Lung (tissue), 12 donors: ENCODE measurements around the gene LINS1. TPM values are rescaled to one million over a fixed set of nuclear protein-coding genes. Genes with fewer than 3 reads are reported as not detected.

Source experiments
- ATAC-seq: fragments of 200-7000 bp; cut with Tn5 transposase; one replicate; pipeline ENCODE4 v1.9.1; 2020; ENCODE audit warnings: moderate number of reproducible peaks; ENCODE audit not compliant: insufficient read depth, low FRiP score
- DNase-seq, 3 donors: peaks; one replicate each; pipeline ENCODE4 v3.0.0-alpha.2; 2013 to 2017
- H3K27ac ChIP-seq, 2 donors: one replicate each; pipeline ENCODE4 v1.5.1; 2013; ENCODE audit warnings: mild to moderate bottlenecking in 2 of 2, moderate library complexity in 2 of 2, control low read depth in 1 of 2, inconsistent platforms in 1 of 2, low read depth in 1 of 2, low read length in 1 of 2
- H3K27me3 ChIP-seq, 3 donors: one replicate each; pipeline ENCODE4 v1.5.1; 2013; ENCODE audit warnings: low read length in 2 of 3; ENCODE audit not compliant: control insufficient read depth in 3 of 3, insufficient read depth in 3 of 3
- H3K36me3 ChIP-seq, 4 donors: one replicate each; pipeline ENCODE4 v1.5.1; 2013; ENCODE audit warnings: low read length in 4 of 4, mild to moderate bottlenecking in 1 of 4, moderate library complexity in 1 of 4; ENCODE audit not compliant: control insufficient read depth in 4 of 4, insufficient read depth in 4 of 4
- H3K4me1 ChIP-seq, 5 donors: one replicate each; pipeline ENCODE4 v1.5.1; 2013; ENCODE audit warnings: low read length in 5 of 5, mild to moderate bottlenecking in 2 of 5, moderate library complexity in 1 of 5; ENCODE audit not compliant: control insufficient read depth in 5 of 5, insufficient read depth in 5 of 5
- H3K4me3 ChIP-seq: one replicate; pipeline ENCODE4 v1.5.1; 2013; ENCODE audit warnings: mild to moderate bottlenecking, control low read depth, moderate library complexity
- H3K9ac ChIP-seq, 2 donors: one replicate each; pipeline ENCODE4 v1.5.1; 2013; ENCODE audit warnings: low read length in 2 of 2, control low read depth in 1 of 2; ENCODE audit not compliant: insufficient read depth in 1 of 2
- H3K9me3 ChIP-seq, 4 donors: one replicate each; pipeline ENCODE4 v1.5.1; 2013; ENCODE audit warnings: low read length in 3 of 4, mild to moderate bottlenecking in 1 of 4, moderate library complexity in 1 of 4; ENCODE audit not compliant: control insufficient read depth in 4 of 4, insufficient read depth in 3 of 4
- CTCF ChIP-seq: IDR thresholded peaks from 2 replicates; pipeline ENCODE4 v1.5.1; 2012; ENCODE audit warnings: mild to moderate bottlenecking; ENCODE audit errors: control extremely low read depth, extremely low read depth
- WGBS, 2 donors: extraction: QIAGEN DNeasy Blood & Tissue Kit; methylation state at CpG; one replicate each; pipeline ENCODE4 v1.1.7; 2013; 5-methylcytosine and 5-hydroxymethylcytosine counted together
- polyA plus RNA-seq, 2 donors: library from polyadenylated mRNA; stranded (reverse); fragments of 200-250 nt; gene quantifications; one replicate each; pipeline ENCODE4 v1.2.1, GENCODE V29; 2013
- total RNA-seq, 2 donors: library from RNA; depleted of rRNA in 1 of 2; stranded (reverse); fragments of >200 nt in 1 of 2; gene quantifications; one replicate each; pipeline ENCODE4 v1.2.1, GENCODE V29; 2014 to 2021
- donor health status: control.
- donor health status: control.
- donor health status: Bipolar disorder and iron deficiency.
- donor health status: healthy.
- donor health status: DM: yes; HTN: yes; CAD: no.

LINS1 gene
- total and polyA plus RNA-seq, 4 donors = 8.0 to 24.1 (median 11.9) TPM

DNA sequence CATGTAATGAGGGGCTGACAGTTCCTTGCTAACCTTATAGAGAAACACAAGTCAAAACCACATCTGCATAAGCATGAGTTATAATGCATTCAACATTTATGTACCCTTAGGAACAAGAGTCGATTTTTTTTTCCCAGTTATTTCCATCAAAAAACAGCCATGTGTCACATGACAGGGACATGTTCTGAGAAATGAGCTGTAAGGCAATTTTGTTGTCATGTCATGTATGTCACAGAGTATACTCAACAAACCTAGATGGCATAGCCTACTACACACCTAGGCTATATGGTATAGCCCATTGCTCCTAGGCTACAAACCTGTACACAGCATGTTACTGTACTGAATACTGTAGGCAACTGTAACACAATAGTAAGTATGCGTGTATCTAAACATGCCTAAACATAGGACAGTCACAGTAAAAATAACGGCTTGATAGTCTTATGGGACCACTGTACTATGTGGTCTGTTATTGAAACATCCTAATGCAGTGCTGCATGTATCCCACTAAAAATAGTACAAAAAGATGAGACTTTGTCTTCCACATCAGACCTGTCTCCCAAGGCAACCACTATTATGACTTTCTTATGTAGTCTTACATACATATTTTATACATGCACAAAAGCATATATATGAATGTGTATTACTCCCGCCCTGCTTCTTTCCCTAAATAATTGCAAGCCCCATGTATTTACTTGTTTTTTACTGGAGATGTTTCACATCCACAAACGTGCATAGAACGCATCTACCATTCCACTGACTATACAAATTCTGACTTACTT lies 34.9 kb downstream of the LINS1 start:
- no peaks in the 10 kb centered on the region for H3K9me3 ChIP-seq
- 97 to 99% methylated on average over 6 of the region's 6 CpGs for WGBS, 2 donors
- peaks cover 0 to 15% (median 7%) of the 10 kb centered on the region in 5 donors for H3K4me1 ChIP-seq
- H3K9ac ChIP-seq = no peak overlapping the region
- no peak overlapping the region for H3K27ac ChIP-seq
- DNase-seq = no peak
- H3K27me3 ChIP-seq = no peaks in the 10 kb centered on the region
- ATAC-seq = no peak
- H3K4me3 ChIP-seq = no peak overlapping the region
- H3K36me3 ChIP-seq = peaks cover 0 to 12% (median 8%) of the 10 kb centered on the region in 4 donors
- TF ChIP-seq CTCF = no peak

DNA sequence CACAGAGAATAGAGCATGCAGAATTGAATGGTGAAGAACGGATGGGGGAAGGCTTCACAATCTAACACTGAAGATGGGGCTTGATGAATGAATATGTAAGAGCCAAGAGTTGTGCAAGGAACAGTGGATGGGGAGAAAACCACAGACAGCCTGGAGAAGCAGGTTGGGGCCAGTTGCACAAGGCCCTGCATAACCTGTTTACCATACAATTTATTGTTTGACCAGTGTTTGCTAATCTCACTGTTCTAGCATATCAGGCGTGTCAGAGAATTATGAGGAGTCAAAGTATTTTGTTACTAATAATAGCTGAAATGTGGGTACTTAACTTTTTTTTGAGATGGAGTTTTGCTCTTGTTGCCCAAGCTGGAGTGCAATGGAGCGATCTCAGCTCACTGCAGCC lies 36.4 kb downstream of the LINS1 start:
- peaks cover 0 to 5% (median 4%) of the 10 kb centered on the region in 5 donors for H3K4me1 ChIP-seq
- H3K4me3 ChIP-seq = no peak overlapping the region
- H3K9ac ChIP-seq = no peak overlapping the region
- 53 to 73% methylated on average over 3 of the region's 3 CpGs for WGBS, 2 donors
- H3K27ac ChIP-seq = no peak overlapping the region
- no peak for TF ChIP-seq CTCF
- H3K9me3 ChIP-seq = no peaks in the 10 kb centered on the region
- no peak for DNase-seq
- H3K27me3 ChIP-seq = no peaks in the 10 kb centered on the region
- H3K36me3 ChIP-seq = peaks cover 0 to 8% (median 6%) of the 10 kb centered on the region in 4 donors
- ATAC-seq = no peak

- no peak for TF ChIP-seq CTCF
- no peak for ATAC-seq
Observed at GRCh38 chr15:100560323-100560722, 41.7 kb downstream of the LINS1 start.

More at GRCh38 chr15:100560323-100560722, 41.7 kb downstream of the LINS1 start:
- no peak overlapping the region for H3K27ac ChIP-seq
- no peaks in the 10 kb centered on the region for H3K27me3 ChIP-seq
- no peaks in the 10 kb centered on the region for H3K9me3 ChIP-seq
- DNase-seq = no peak
- no peaks in the 10 kb centered on the region for H3K4me1 ChIP-seq
- H3K9ac ChIP-seq = no peak overlapping the region
- no peaks in the 10 kb centered on the region for H3K36me3 ChIP-seq
- no peak overlapping the region for H3K4me3 ChIP-seq
